Colon (tissue), 2 donors: ENCODE results near the gene TAS2R14.

Source experiments
- FAIRE-seq: peaks from 2 replicates; lab custom pipeline; 2012; peaks lifted over from hg19 to GRCh38; lab: Jason Lieb, UNC
- donor health status: control.
- donor health status: control.

TAS2R14 gene, protein sequence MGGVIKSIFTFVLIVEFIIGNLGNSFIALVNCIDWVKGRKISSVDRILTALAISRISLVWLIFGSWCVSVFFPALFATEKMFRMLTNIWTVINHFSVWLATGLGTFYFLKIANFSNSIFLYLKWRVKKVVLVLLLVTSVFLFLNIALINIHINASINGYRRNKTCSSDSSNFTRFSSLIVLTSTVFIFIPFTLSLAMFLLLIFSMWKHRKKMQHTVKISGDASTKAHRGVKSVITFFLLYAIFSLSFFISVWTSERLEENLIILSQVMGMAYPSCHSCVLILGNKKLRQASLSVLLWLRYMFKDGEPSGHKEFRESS

DNA sequence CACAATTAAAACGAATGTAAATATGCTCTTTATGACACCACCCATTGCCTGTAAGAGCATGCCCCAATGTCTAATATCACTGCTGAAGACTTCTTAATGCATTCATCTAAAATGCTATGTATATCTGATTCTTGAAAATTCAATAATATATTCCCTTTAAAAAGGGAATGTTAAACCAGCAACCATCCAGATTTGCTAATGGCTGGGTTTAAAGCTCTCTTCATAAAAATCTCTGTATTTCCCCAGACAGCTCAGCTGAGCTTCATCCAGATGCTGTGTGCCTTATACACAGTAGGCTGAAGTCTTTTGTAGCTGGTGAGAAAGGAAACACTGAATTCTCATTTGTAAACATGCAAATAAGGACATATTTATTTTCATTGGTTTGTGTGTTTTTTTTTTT, at the start of gene TAS2R14:
TAS2R14 (minus strand) TSS at position 101 of the 400 bp plus-strand sequence; CDS start at position 45, 56 bp downstream.
- no peak for FAIRE-seq

DNA sequence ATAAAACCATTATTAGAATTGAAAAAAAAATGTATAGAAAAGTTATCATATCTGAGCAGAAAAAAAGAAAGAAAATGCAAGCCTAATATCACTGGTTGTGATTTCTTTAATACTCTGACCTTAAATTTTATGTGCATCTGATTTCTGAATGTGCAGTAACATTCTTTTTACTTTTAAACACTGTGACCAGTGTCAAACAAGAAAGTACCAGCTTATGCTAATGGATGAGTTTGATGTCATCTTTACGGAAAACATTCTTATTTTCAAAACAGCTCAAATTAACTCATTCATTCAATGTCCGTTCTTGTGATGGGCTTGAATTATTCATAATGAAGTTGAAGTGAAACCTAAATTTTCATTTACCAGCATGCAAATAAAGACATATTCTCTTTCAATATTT, 47.7 kb upstream of the TAS2R14 start, which contains the start of gene TAS2R50:
TAS2R50 (minus strand) TSS at position 101 of the 400 bp plus-strand sequence; CDS start at position 49, 52 bp downstream.
- no peak for FAIRE-seq

DNA sequence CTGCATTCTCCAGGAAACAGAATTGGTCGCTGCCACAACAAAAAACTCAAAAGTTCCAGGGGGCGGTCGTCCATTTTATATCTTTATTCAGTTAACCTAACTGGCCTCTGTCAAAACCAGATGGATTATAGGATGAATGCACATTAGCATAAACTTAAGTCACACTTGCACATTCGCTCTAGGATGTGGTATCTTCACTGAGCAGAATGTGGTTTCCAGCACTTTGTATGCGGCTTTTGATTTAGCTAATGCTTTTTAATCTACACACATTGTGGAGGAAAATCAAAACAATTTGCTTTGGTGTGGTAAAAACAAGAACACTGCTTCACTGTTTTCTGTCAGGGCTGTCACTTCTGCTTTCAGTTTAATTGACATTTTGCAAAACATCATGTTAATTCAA, 43.2 kb upstream of the TAS2R14 start:
- FAIRE-seq: no peak

DNA sequence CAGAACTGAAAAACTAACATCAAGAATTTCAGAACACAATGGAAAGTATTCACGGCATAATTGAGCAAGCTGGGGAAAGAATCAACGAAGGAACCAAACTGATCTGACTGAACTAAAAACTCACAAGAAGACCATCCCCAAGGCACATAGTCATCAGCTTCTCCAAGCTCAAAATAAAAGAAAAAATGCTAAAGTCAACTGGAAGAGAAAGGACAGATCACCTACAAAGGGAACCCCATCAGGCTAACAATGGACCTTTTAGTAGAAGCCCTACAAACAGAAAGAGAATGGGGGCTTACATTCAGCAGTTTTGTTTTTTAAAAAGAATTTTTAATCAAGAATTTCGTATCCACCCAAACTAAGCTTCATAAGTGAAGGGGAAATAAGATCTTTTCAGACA, 35.9 kb upstream of the TAS2R14 start:
- FAIRE-seq: no peak

DNA sequence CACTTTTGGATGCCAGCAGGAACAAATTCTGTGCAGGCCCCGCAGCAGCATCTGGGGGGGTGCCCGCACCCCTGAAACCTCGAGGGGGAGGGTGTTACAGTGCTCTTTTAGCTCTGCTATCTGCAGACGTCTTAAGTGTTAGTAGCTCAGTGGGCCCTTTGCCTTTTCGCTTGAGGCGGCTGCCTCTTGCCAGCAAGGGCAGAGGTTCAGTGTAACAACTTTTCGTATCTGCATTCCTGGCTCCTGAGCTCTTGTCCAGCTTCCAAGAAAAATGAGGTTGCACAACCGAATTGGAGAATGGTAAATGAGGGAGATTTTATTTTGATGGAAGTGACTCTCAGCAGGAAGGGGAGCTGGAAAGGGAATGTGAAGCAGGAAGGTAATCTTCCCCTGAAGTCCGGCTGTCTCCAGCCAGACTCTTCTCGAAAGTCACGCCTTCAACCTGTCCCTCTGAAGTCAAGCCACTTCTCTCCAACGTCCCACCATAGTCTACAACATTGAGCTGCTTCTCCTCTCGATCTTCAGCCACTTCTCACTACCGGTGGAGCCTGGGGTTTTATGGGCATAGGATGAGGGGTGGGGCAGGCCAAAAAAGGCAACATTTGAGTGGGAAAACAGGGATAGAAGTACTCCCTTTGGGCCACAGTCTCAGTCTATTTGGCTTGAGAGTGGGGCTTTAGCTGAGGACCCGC, 29.8 kb upstream of the TAS2R14 start:
- no peak for FAIRE-seq

DNA sequence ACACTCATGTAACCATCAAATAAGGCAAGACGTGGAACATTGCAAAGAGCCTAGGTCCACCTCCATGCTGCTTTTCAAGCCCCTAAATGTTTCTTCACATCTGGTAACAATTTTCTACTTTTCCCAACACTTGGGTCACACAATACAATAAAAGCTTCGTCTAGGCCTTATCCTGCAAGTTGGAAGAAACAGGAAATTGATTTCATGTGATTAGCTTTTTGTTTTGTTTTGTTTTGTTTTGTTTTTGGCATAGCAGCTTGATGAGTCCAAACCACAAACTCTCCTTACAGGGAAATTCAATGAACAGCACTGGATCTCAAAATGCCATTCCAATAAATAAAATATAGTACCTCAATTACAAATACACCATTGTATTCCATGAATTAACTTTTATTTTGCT, 28.3 kb upstream of the TAS2R14 start:
- no peak for FAIRE-seq

DNA sequence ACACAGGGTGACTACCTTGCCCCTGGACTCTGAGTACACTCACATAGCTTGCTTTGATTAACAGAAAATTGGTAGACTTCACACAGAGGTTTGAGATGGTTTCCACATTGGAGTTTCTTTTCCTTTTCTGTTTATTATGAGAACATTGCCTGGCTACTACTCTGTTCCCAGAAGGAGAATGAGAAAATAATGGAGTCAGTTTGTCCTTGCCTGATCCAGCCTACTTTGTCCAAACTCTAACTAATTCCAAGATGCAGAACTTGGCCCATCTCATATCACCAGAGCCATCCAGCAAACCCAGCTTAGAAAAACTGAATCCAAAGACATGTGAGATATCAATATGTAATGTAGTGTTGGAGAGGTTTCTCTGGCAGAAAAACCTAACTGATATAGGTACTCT, 27.3 kb upstream of the TAS2R14 start:
- no peak for FAIRE-seq

DNA sequence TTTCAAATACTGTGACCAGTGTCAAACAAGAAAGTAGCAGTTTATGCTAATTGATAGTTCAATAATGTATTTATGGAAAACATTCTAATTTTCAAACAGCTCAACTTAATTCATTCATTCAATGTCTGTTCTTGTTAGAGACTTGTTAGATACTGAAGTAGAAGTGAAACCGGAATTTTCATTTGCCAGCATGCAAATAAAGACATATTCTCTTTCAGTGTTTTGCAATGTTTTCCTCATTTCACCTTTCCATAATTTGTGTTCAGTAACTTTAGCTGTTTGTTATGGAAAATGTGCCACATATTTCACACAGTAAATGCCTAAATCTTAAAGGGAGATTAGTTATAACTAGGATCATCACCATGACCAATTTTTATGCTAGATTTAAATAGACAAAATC, 26.4 kb upstream of the TAS2R14 start:
- FAIRE-seq: no peak

DNA sequence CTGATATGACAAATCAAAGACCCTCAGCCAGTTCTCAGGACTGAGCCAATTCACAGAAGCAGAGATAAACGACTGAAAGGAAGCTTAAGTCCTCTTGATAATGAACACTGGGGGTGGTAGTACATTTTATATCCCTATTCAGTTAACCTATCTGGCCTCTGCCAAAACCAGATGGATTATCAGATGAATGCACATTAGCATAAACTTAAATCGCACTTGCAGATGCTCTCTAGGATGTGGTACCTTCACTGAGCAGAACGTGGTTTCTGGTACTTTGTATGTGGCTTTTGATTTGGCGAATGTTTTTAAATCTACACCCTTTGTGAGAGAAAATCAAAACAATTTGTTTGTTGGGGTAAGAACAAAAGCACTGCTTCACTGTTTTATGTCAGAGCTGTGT, 21.1 kb upstream of the TAS2R14 start:
- FAIRE-seq: no peak

DNA sequence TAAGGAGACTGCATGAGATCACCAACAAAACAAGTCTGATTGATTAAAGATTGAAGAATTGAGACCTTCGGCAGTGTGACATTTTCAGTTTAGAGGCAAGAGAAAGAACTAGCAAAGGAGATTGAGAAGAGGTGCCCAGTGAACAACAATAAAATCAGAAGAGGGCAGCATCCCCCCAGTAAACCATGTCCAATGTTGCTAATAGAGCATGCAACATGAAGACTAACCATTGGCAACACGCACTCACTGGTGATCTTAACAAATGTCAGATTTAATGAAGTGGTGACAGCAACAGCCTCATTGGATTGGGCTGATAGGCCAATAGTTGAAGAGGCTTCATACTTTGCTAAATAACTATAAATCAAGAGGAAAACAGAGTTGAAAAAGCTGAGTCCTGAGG, 20.7 kb upstream of the TAS2R14 start:
- FAIRE-seq: no peak

DNA sequence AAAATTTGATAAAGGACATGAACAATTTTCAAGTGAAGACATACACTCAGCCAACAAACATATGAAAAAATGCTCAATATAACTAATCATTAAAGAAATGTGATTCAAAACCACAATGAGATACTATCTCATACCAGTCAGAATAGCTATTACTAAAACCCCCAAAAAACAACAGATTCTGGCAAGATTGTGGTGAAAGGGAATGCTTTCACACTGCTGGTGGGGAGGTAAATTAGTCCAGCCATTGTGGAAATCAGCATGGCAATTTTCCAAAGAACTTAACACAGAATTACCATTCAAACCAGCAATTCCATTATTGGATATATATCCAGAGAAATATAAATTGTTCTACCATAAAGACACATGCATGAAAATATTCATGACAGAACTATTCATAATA, 18.7 kb upstream of the TAS2R14 start:
- no peak for FAIRE-seq

DNA sequence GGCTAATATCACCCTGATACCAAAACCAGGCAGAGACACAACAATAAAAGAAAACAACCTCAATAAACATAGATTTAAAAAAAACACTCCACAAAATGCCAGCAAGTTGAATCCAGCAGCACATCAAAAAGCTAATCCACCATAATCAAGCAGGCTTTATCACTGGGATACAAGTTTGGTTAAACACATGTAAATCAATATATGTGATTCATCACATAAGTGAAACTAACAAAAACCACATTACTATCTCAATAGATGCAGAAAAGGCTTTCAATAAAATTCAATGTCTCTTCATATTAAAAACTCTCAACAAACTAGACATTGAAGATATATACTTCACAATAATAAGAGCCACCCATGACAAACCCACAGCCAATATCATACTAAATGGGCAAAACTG, 17.0 kb upstream of the TAS2R14 start:
- no peak for FAIRE-seq

DNA sequence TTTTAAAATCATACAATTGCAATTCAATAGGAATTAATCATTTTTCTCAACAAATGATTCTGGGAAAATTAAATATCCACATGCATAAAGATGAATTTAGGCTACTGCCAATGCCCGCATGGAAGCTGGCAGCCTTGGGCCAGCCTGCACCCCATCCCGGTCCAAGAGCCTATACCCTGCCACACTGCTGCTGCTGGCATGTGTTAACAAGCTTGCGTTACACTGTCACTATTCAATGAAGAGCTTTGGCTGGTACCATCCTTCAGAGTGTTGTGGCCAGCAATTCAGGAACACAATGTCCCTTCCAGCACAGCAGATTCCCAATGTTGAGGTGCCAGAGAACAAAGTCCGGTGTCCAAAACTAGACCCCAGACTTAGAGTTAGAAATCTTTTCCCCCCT, 13.6 kb upstream of the TAS2R14 start:
- FAIRE-seq: no peak

DNA sequence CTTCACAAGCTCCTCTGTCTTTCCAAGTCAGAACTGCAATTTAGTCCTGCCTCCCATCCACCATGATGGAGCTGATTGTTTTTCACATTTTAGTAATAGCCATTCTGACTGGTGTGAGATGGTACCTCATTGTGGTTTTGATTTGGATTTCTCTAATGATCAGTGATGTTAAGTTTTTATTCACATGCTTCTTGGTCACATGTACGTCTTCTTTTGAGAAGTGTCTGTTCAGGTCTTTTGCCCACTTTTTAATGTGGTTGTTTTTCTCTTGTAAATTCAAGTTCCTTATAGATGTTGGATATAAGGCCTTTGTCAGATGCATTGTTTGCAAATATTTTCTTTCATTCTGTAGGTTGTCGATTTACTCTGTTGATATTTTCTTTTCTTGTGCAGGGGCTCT, 4.1 kb upstream of the TAS2R14 start:
- FAIRE-seq: no peak

DNA sequence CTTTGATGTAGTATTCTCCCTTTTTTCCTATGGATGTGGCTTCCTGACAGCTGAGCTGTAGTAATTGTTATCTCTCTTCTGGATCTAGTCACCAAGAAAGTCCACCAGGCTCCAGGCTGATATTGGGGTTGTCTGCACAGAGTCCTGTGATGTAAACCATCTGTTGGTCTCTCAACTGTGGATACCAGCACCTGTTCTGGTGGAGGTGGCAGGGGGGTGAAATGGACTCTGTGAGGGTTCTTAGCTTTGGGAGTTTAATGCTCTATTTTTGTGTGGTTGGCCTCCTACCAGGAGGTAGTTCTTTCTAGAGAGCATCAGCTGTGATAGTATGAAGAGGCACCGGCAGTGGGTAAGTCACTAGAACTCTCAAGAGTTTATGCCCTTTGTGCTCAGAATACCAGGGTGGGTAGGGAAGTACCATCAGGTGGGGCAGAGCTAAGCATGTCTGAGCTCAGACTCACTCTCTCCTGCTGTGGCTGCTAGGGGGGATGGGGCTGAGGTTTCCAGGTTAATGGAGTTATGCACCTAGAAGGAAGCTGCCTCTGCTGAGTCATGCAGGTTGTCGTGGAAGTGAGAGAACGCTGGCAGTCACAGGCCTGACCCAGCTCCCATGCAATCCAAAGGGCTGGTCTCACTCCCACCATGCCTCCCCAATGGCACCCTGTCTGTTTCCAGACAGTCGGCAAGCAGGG, 3.0 kb upstream of the TAS2R14 start:
- no peak for FAIRE-seq

DNA sequence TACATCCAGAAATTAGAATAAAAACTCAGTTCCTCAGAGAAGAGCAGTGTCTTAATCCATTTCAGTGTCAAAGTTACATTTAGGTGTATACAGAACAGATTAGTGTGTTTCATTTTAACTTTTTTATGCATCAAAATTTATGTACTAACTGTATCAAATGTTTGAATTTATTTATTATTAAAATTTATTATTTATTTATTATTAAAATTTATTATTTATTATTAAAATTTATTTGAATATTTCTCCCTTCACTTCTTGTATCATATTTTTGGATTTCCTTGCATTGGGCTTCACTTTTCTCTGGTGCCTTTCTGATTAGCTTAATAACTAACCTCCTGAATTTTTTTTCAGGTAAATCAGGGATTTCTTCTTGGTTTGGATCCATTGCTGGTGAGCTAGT, 2.3 kb upstream of the TAS2R14 start:
- peak; percentile 21 for FAIRE-seq

DNA sequence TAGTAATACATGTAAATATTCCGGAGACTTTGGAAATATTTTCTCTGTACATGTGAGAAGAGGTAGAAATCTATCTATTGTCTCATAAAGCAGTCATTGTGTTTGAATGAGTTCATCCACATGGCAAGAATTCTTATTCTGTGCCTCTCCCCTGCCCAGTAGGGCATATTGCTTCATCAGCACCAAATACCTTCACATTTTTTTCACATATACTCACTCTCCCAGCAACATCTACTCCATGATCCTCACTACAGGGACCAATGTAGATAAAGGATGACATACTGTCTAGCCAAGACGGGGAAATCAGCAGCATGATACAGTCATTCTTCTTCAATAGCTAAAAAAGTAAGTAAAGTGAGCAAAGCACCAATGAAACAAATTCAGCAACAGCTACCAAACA, 1.3 kb upstream of the TAS2R14 start:
- FAIRE-seq: no peak

DNA sequence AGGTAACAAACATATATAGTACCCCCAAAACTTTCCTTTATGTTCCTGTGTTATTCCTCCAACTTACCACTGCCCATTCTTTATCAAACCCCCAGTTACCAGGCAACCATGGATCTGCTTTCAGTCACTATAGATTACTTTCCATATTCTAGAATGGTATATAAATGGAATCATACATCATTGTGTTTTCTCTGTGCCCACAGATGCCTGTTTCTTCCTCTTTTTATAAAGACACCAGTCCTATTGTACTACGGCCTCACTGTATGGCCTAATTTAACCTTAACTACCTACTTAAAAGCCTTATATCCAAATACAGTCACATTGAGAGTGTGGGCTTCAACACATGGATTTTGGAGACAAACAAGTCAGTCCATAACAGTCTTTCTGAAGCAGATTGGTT, 2.6 kb downstream of the TAS2R14 start:
- FAIRE-seq: no peak

DNA sequence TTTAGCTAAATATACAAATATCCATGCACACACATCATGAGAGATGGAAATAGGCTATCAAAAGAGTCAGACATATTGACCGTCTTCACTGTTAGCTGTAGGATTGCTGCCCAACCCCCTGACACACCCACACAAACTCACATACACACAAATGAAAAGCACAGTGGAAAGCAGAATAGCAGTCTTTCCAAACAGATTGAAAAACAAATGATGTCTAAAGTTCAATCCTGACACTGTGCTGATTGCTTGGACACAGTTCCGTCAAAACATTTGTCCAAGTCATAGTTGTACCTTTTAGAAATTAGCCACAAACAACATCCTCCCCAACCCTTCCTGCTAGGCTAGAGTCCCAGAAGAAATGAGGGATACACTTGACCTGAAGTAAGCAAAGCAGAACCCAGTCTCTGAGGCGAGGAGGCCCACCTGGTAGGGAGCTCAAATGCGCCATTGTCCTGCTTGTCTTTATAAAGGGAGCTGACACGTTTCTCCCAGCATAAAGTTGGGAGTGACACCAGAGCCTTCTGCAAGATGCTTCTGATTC, 10.2 kb downstream of the TAS2R14 start, which contains the start of gene PRH2:
PRH2 (plus strand) TSS at position 491 of the 541 bp plus-strand sequence; CDS start at position 529, 38 bp downstream.
- FAIRE-seq: no peak

DNA sequence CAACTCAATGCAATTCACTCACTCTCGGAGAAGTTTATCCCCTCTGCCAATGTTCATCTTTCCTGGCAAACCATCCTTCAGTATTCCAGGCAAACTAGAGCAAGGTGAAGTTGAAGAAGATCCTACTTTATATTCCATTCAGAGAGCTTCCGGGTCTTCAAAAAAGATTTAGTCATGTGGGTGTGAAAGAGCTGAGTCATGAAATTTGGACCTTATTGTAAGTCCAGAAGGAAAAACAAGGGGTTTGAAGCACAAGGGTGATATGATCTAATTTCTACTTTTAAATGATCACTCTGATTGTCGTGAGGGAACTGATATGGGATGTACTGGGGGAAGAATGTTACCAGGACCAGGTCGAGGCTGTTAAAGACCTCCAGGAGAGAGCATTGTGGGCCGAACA, 12.8 kb downstream of the TAS2R14 start:
- FAIRE-seq: no peak

DNA sequence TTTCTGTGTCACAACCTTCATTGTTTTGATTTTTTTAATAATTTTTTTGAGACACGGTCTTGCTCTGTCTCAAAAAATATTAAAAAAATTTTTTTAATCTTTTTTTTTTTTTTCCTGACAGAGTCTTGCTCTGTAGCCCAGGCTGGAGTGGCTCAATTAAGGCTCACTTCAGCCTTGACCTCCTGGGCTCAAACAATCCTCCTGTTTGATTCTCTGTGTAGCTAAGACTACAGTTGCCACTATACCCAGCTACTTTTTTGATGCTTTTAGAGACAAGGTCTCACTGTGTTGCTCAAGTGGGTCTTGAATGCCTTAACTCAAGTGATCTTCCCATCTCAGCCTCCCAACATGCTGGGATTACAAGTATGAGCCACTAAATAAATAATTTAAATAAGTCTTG, 19.3 kb downstream of the TAS2R14 start:
- no peak for FAIRE-seq

DNA sequence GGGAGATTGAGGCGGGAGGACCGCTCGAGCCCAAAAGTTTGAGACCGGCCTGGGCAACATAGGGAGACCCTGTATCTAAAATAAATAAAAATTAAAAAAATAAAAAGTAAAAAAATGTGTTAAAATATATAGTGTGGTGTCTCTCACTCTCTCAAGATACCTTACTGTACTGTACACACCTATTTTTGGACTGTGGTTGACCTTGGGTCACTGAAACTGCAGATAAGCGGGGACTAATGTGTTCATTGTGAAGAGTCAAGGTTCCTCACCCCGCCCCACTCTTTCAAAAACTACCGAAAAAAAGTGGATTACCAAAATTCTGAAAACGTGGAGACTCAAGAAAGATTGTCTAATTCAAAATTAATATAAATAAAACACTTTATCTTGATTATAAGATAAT, 28.7 kb downstream of the TAS2R14 start:
- no peak for FAIRE-seq

DNA sequence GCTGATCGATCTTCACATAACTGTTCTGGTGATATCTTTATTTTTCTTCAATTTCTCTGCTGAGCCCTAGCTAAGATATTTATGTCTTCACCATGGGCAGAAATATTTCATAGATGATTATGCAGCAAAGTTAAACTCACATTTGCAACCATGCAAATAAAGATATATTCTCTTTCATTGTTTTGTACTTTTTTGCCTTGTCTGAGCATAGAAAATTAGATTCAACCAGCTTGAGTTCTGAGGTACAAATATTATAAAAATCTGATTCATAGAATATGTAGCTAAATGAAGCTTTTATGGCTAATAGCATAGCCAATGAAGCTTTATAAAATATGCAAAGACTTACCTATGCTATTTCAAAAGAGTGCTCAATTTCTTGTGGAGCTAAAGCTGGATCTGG, 29.6 kb downstream of the TAS2R14 start, which contains the start of gene TAS2R13:
TAS2R13 (minus strand) TSS at position 101 of the 400 bp plus-strand sequence. CDS start 264 bp downstream, outside the sequence.
- no peak for FAIRE-seq
